Measurements from ENCODE around the gene SUSD5.

The SUSD5 gene

DNA sequence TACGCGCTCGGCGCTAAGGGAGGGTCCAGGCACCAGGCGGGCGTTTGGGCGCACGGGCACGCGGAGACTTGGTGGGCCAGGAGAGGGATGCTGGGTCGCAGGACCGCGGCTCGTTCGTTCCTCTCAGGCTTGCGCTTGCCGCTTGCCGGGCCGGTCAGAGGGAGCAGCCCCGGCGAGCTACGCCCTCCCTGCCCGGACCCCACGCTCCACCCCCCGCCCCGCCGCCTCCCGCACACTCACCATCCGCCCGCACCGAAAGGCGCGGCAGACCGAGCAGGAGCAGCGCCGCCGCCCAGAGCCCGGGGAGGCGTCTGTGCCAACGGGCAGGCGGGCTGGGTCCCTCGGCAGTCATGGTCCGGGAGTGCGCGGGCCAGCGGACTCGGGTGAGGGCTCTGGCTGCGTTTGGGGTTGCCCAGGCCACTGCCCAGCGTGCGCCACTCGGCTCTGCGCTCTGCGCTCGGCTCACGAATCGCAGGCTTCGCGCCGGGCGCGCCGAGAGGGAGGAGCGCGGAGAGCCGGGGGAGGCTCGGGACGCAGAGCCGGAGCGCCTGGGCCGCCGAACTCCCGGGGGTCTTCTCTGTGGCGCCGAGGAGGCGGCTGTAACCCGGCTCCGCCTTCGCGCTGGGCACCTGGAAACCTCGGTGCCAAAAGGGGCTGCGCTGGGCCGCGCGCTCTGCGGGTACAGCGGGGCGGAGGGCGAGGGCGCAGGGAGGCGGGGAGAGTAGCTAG lies at the start of gene SUSD5:
Gene SUSD5 (minus strand): TSS at position 365 of the 729 bp plus-strand sequence. CDS start 13 bp downstream, at position 352.
- DNase-seq = no peak

DNA sequence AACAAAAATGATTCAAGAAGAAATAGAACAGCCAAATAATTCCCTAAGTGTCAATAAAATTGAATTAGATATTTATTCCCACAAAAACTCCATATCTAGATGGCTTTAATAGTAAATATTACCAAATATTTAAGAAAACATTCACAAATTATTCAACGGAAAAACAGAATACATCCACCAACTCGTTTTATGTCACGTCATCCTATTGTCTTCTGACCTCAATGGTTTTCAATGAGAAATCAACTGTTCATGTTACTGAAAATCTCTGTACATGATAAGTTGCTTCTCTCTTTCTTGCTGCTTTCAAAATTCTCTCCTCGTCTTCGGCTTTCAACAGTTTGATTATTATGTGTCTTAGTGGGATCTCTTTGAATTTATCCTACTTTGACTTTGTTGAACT lies 41.5 kb upstream of the SUSD5 start:
- DNase-seq = no peak

DNA sequence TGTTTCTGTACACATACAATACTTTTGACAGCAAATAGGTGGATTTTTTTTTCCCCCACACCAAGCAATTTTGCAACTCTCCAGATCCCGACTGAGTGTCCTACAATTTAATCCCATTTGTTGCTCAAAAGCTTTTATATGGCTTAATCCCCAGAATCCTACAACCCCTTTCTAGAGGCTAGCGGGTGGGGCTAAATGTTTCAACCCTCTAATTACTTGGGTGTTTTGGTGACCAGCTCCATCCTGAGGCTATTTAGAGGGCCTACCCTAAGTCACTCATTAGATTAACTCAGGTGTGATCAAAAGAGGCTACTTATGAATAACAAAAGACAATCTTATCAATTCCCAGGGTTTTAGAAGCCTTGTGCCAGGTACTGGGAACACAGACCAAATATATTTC lies 37.6 kb upstream of the SUSD5 start:
- no peak for DNase-seq

DNA sequence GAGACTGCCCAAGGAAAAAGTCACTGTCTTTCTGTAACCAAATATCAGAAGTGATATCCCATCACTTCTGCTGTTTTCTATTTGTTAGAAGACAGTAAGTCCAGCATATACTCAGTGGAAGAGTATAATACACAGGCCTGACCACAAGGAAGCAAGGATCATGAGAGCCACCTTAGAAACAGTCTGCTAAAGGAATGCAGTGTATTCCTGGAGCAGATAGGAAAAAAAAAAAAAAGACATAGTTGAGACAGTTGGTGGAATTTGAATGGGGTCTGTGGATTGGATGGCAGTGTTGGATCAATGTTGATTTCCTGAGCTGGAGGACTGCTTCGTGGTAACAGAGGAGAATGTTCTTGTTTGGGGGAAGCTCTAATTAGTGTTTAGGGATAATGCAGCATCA lies 32.1 kb upstream of the SUSD5 start:
- DNase-seq = no peak

DNA sequence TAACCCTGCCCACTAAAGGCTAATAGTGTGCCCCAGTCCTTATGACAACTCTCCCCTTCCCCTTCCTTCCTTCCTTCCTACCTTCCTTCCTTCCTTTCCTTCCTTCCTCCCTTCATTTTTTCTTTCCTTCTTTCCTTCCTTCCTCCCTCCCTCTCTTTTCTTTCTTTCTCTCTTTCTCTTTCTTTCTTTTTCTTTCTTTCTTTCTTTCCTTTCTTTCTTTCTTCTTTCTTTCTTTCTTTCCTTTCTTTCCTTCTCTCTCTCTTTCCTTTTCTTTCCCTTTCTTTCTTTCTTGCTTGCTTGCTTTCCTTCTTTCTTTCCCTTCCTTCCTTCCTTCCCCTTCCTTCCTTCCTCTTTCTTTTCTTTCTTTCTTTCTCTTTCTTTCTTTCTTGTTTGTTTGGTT lies 28.2 kb upstream of the SUSD5 start:
- DNase-seq = no peak

DNA sequence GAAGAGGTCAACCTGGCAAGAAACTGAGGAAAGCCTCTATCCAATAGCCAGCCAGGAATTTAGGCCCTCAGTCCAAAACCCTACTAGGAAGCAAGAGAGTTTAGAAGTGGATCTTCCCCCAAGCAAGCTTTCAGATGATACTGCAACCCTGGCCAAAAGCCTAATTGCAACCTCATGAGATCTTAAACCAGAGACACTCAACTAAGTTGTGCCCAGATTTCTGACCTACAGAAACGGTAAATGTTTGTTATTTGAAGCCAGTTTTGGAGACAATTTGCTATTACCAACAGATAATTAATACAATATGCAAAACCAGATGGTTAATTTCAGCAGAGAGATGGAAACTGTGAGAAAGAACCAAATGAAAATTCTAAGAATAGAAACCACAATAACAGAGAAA lies 21.7 kb upstream of the SUSD5 start:
- no peak for DNase-seq

DNA sequence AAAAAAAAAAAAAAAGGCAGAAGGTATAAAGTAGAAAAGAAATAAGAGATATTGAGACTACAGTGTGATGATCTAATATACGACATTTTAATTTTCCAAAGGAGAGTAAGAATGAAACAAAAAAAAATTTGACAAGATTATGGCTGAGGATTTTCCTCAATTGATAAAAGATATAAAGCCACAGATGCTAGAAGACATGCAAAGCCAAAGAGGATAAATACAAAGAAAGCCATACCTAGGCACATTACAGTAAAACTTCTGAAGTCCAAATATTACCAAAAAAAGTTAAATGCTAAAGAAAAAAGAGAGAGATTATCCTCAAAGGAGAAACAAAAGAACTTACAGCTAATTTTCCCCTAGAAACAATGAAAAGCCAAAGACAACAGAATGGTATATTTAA lies 20.3 kb upstream of the SUSD5 start:
- DNase-seq = no peak

DNA sequence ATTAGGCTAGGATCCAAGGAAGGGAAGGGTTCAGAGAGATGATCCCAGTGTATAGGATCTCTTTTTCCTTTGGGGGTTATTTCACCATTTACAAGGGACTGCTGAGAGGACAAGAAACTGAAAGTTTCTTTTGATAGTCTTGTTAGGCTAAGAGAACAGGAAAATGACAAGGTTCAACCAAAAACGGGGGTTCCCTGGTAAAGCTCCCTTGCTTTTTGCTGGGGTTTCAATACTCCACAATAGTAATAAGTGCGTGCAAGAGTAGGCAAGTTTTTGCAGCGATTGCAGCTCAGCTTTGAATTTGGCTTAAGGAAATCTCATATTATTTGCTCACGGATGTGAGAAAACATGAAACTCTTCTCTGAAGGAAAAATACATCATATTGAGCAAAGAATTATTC lies 18.8 kb upstream of the SUSD5 start:
- no peak for DNase-seq

DNA sequence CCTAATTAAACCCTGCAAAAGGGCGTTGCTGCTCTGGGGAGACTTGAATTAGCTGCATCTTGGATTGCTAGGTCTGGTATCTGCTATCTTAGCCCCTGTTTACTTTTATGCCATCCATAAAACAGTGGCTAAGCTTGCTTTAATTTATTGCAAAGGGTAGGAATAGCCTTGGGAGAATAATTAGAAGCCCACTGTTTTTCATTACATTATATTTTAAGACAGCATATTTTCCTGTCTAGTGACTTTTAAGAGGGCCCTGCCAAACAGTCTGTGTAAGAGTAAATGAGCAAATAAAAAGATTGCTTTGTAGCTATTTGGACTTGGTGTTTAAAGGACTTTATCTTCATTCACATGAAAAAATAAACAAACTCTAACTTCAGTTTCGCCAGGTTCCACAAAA lies 17.4 kb upstream of the SUSD5 start:
- no peak for DNase-seq

DNA sequence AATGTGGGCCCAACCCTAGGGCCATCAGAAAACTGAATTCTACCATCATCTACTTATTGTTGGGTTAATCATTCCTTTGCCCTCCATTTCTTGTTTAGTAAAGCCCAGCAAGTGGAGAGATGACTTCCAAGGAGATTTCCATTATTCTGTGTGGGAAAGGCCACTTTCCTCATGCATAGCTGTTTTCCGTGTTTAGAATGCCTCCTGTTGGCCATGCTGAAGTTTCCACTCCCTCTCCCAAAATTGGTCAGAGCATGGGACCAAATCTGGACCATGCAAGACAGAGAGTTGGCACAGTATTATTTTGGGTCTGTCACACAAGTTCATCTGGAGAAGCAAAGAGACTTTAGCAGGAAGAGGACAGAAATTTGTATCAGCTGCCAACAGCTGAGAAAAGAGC lies 15.3 kb upstream of the SUSD5 start:
- no peak for DNase-seq

DNA sequence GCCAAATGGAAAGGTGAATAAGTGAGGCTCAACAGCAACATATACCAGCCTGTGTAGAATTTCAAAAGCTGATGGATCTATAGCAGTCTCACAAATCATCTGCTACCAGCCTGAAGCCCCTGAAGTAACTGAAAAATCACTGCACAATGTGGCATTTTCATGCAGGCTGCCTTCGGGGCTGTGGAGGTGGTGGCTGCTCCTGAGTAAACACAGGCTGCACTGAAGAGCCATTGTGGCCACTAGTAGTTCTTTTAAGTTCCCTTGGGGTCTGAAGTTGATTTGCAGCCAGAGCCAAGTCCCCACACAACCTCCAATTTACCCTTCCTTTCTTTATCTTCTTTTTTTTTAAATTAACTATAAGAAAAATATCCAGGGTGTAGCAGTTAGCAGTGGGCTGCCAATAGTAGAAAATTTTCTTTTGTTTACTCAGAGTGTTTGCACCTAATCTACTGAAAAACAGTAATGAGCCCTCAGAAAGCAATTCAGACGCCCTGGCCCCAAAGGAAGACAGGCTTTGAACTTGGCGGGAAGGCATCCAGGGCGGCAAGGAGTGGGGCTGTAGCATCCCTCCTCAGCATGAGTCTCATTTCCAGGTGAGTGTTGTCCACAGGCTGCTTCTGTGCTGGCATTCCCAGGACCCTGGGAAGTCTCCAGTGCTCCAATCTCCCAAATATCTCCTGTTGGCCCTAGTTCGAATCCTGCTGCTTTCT lies 13.3 kb upstream of the SUSD5 start:
- DNase-seq = no peak

DNA sequence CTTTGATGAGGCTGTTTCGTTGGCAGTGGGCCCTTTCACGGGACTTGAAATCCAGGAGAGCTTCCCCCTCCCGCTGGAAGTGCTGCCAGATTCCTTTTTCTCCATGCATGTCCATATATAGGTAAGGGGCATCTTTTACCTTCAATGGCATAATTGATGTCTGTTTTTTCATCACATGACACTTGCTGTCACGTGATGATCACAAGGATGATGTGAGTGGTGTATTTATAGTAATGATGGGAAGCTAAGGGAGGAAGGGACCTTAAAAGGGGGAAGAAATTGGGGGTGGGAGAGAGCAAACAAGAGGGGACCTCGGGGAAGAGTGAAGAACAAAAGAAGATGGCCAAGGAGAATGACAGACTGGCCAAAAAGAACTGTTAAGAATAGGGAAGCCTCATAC lies 11.3 kb upstream of the SUSD5 start:
- DNase-seq = no peak

DNA sequence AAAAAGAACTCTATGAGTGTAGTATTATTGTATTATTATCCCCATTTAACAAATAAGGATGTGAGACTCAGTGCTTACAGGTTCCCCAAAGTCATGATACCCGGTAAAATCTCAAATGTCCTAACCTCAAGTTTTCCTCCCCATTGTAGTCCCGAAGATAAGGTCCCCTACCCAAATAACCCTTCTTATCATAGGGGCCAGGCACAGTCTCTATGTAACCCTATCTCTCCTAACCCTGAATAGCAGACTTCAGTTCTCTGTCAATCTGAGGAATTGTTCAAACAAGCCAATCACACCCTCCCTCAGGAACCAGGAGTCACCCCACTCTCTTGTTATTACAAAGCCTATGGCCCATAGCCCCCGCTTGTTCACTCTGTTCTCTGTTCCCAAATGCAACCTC lies 10.5 kb upstream of the SUSD5 start:
- DNase-seq = no peak

DNA sequence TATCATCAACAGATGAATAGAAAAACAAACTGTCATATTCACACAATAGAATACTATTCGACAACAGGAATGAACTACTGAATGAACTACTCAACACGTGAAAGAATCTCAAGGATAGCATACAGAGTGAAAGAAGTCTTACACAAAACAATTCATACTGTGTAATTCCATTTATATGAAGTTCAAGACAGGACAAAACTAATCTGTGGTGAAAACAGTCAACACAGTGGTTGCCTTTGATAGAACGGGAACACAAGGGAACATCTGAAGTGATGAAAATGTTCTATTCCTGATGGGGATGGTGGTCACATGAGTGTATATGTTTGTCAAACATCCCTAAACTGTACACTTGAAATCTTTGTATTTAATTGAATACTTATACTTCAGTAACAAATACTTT lies 2.6 kb upstream of the SUSD5 start:
- DNase-seq = no peak

DNA sequence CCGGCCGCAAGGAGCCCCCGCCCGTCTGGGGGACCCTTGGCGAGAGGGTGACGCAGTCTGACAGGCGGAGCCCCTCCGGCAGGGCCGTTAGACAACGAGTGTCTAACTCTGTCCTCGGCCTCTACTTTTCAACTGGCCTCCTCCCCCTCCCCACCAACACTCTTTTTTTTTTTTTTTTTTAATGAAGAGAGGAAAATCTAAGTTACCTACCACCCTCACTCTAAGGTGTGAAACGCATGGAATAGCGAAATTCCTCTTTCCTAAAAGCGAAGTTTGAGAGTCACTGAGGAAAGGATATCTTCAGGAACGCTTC lies 521 bp upstream of the SUSD5 start:
- DNase-seq = no peak

DNA sequence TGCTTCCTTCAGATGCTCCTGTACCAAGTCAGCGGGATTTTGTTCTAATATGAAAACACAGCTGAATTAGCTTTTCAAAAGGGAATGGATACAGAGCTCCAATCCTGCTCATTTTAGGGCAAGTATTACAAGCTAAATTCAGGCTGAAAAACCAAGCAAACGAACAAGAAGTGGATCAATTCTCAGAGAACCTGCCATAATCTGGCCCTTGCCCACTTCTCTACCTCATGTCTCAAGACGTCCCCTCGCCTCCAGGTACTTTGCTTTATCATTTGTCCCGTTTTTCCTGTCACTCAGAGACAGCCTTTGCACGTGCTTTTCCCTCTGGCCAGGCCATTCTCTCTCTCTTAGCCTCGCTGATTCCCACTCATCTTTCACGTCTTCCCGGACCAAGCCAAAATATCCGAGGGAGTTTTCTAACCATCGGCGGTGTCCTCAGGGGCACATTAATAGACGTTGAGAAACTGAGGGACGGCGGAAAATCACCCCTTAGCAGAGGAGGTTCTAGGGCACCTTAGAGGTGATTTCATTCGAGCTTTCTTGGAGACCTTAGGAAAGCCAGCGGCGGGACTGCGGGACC lies 654 bp downstream of the SUSD5 start:
- DNase-seq = no peak

DNA sequence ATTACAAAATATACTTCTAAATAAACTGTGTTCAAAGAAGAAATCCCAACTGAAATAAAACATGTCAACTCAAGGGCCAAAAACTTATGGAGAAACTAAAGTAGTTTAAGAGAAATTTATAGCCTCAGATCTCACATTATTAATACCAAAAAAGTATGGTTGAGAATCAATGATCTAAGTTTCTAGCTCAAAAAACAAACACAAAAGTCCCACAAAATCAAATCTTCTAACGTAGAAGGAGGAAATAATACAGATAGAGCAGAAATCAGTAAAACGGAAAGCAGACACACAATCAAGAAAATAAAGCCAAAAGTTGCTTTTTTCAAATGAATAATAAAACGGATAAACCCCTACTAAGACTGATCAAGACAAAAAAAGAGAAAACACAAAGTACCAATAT lies 2.9 kb downstream of the SUSD5 start:
- DNase-seq = no peak

DNA sequence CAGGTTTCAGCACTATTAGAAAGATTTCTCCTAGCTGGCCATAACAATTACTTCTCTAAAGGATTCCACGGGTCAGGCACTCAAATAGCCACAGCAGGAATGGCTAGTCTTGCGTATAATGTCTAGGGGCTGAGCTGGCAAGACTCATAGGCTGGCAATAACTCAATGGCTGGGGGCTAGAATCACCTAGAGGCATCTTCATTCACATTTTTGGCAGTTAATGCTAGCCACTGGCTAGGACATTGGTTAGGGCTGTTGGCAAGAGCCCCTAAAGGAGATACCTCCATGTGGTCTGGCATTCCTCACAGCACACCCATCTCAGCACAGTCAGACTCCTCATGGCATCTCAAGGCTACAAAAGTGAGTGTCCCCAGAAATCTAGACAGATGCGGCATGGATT lies 6.2 kb downstream of the SUSD5 start:
- no peak for DNase-seq

DNA sequence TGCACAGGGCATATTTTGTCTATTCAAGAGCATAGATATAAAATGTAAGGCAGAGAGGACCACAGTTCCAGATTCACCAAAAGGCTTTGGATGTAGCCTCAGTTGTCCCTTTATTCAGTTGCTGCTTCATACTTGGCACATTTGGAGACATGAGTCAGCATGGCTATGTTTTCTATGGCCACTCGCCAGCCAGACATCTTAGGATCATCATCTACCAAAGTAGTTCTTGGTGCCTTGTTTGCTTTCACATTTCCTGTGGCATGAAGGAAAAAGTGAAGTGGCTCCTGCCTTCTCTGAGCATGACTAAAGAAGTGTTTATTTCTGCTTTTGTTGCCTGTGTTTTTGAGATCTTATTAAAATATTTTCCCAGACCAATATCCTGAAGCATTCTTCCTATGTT lies 7.2 kb downstream of the SUSD5 start:
- no peak for DNase-seq

DNA sequence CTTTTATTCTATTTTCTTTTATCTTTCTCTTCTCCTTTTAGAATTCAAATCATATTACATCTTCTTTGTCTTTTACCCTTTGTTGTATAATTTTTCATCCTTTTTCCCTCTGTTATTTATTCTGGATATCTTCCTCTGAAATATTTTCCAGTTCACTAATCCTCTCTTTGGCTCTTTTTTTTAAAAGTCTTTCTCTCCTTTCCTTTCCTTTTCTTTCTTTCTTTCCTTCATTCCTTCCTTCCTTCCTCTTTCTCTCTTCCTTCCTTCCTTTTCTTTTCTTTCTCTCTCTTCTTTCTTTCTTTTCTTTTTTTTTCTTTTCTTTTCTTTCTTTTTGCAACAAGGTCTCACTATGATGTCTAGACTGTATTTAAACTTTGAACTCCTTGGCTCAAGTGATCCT lies 9.3 kb downstream of the SUSD5 start:
- no peak for DNase-seq

DNA sequence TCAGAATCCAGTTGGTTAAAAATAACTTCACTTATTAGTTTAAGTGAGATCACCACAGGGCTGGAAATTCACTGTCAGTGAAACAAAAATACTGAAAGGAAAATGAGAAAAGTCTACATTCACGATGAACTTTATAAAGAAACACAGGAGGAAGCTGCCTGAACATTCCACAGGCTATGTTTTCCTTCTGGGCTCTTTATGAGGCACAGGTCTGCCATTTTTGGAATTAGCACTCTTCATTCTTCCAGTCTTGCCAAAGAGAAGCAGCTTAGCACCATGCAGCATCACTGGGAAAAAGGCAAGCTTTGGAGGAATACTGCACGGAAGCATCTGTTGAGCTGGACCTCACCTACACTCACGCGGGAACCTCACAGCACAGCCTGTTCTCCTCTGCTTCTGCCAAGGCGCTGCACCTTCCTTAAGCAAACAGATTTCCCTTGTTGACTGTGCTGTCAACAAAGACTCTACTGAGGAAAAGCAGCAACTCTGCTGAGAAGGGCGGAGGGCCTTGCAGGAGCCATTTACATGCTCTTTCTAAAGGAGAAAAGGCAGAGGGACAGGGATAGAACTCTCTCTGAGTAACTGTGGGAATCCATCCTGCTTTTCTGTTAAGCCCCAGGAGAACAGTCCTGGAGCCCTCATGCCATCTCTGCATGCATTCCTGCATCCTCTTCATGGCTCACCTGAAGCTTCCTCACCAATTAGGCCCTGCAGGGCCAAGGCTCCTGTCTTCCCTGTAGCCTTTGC lies 15.7 kb downstream of the SUSD5 start:
- DNase-seq = no peak

DNA sequence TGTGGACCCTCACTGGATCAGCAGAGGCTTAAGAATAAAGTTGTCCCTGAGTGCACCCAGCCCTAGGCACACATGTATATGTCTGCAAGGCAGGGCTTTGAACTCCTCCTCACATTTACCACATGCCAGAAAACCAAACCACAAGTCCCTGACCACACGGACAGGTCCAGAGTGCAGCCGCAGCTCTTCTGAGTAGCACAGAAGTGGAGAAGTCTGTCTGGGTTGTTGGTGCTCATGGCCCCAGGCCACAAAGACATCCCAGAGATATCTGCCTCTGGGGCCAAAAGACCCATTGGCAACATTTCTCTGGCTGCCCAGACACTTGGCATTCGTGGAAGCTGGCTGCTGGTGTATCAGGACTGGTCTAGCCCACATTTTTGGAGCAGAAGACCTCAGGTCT lies 17.4 kb downstream of the SUSD5 start:
- DNase-seq = no peak

DNA sequence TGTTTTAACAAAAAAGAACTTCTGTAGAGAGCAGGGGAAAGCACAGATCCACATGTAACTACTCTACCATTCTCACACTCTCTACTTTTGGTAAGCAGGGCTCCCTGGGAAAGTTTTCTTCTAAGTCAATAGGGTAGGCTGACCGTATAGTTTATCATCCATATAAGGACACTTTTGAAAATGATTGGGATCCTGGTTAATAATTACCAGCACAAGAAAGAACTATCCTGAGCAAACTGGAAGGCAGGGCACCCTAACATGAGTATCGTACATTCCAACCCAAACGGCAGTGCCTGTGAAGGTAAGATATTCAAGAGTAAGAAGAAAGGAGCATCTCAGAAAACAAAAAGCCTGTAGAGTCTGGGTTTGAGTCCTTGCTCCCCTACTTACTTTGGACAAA lies 22.1 kb downstream of the SUSD5 start:
- DNase-seq = no peak

DNA sequence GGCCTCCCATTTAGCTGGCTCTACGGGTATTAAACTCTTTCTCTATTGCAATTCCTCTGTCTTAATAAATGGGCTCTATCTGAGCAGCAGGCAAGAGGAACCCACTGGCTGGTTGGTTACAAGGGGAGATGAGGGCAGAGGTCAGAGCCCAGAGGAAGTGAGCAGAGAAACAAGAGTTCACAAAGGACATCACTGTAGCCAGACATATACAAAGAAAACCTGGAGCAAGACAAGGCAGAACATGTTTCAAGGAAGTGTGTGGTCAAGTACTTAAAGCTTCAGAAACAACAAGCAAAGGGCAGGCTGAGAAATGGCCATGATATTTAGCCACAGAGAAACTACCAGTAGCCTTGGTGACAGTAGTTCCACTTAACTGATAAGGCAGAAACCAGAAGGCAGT lies 24.3 kb downstream of the SUSD5 start:
- no peak for DNase-seq

All from NCI-H2081 treated with DMSO at 0.1 percent for 48 hours (cell line).